H9 (cell line): ENCODE results near the gene DOK5. TPM values are rescaled to one million over a fixed set of nuclear protein-coding genes. Genes with fewer than 3 reads are reported as not detected.

Experiments used
- DNase-seq: peaks from one replicate; pipeline ENCODE4 v3.0.0-alpha.2; 2017
- H2AFZ ChIP-seq: one replicate; pipeline ENCODE4 v1.6.1; 2013; ENCODE audit warnings: mild to moderate bottlenecking, low read length, control low read depth, moderate library complexity
- H2AK5ac ChIP-seq: 2 replicates; pipeline ENCODE4 v1.6.1; 2013; ENCODE audit warnings: low read length, control low read depth, mixed read lengths; ENCODE audit not compliant: insufficient read length
- H2BK120ac ChIP-seq: one replicate; pipeline ENCODE4 v1.6.1; 2013; ENCODE audit warnings: low read depth, mild to moderate bottlenecking, low read length, control low read depth, inconsistent platforms; ENCODE audit not compliant: poor library complexity, severe bottlenecking
- H2BK12ac ChIP-seq: 2 replicates; pipeline ENCODE4 v1.6.1; 2013; ENCODE audit warnings: low read length, control low read depth, mixed read lengths, low read depth; ENCODE audit not compliant: insufficient read length
- H2BK15ac ChIP-seq: 2 replicates; pipeline ENCODE4 v1.6.1; 2013; ENCODE audit warnings: low read depth, low read length, control low read depth
- H2BK20ac ChIP-seq: one replicate; pipeline ENCODE4 v1.6.1; 2013; ENCODE audit warnings: low read depth, mild to moderate bottlenecking, low read length, control low read depth, inconsistent platforms; ENCODE audit not compliant: poor library complexity, severe bottlenecking
- H2BK5ac ChIP-seq: 2 replicates; pipeline ENCODE4 v1.6.1; 2013; ENCODE audit warnings: low read length, control low read depth, mixed read lengths; ENCODE audit not compliant: insufficient read length
- H3K14ac ChIP-seq: 2 replicates; pipeline ENCODE4 v1.6.1; 2013; ENCODE audit warnings: low read length, control low read depth; ENCODE audit not compliant: insufficient read depth
- H3K18ac ChIP-seq: 2 replicates; pipeline ENCODE4 v1.6.1; 2013; ENCODE audit warnings: low read depth, mild to moderate bottlenecking, mixed read lengths, low read length, control low read depth; ENCODE audit not compliant: insufficient read length
- H3K23ac ChIP-seq: 2 replicates; pipeline ENCODE4 v1.6.1; 2013; ENCODE audit warnings: low read length, control low read depth, mixed read lengths, low read depth; ENCODE audit not compliant: insufficient read length
- H3K23me2 ChIP-seq: 2 replicates; pipeline ENCODE4 v1.6.1; 2013; ENCODE audit warnings: low read depth, mild to moderate bottlenecking, mixed read lengths, low read length, control low read depth; ENCODE audit not compliant: insufficient read length, poor library complexity, severe bottlenecking
- H3K27ac ChIP-seq: 2 replicates; pipeline ENCODE4 v1.5.1; 2013; ENCODE audit warnings: low read length, control low read depth, mixed read lengths, low read depth; ENCODE audit not compliant: insufficient read length
- H3K27me3 ChIP-seq: 2 replicates; pipeline ENCODE4 v1.6.1; 2013; ENCODE audit warnings: low read length, control low read depth, inconsistent platforms; ENCODE audit not compliant: insufficient read depth
- H3K4ac ChIP-seq: 2 replicates; pipeline ENCODE4 v1.6.1; 2013; ENCODE audit warnings: low read depth, mild to moderate bottlenecking, control low read depth, inconsistent platforms, low read length, moderate library complexity
- H3K4me1 ChIP-seq: 2 replicates; pipeline ENCODE4 v1.6.1; 2013; ENCODE audit warnings: low read length, control low read depth, inconsistent platforms; ENCODE audit not compliant: insufficient read depth
- H3K4me2 ChIP-seq: 2 replicates; pipeline ENCODE4 v1.6.1; 2013; ENCODE audit warnings: low read length, control low read depth, mixed read lengths; ENCODE audit not compliant: insufficient read length, insufficient read depth
- H3K56ac ChIP-seq: 2 replicates; pipeline ENCODE4 v1.6.1; 2013; ENCODE audit warnings: low read depth, mild to moderate bottlenecking, mixed read lengths, low read length, control low read depth; ENCODE audit not compliant: insufficient read length
- H3K79me1 ChIP-seq: 2 replicates; pipeline ENCODE4 v1.6.1; 2013; ENCODE audit warnings: low read depth, mild to moderate bottlenecking, moderate library complexity, low read length, control low read depth, inconsistent platforms; ENCODE audit not compliant: insufficient read depth, poor library complexity, severe bottlenecking
- H3K79me2 ChIP-seq: 2 replicates; pipeline ENCODE4 v1.6.1; 2013; ENCODE audit warnings: low read length, control low read depth, inconsistent platforms; ENCODE audit not compliant: insufficient read depth
- H3K9ac ChIP-seq: 2 replicates; pipeline ENCODE4 v1.6.1; 2013; ENCODE audit warnings: low read length, control low read depth, mixed read lengths; ENCODE audit not compliant: insufficient read length; ENCODE audit errors: extremely low read depth
- H3K9me3 ChIP-seq: one replicate; pipeline ENCODE4 v1.6.1; 2013; ENCODE audit warnings: low read depth, low read length, inconsistent platforms; ENCODE audit not compliant: control insufficient read depth
- H3T11ph ChIP-seq: one replicate; pipeline ENCODE4 v1.6.1; 2013; ENCODE audit warnings: mild to moderate bottlenecking, low read length, control low read depth, inconsistent platforms
- H4K20me1 ChIP-seq: one replicate; pipeline ENCODE4 v1.6.1; 2013; ENCODE audit not compliant: control insufficient read depth, insufficient read length, insufficient read depth
- H4K5ac ChIP-seq: 2 replicates; pipeline ENCODE4 v1.6.1; 2013; ENCODE audit warnings: low read depth, mild to moderate bottlenecking, mixed read lengths, low read length, control low read depth; ENCODE audit not compliant: insufficient read length
- H4K8ac ChIP-seq: replicated peaks from 2 replicates; pipeline ENCODE4 v1.6.1; 2013; ENCODE audit warnings: low read length, control low read depth, mixed read lengths, low read depth; ENCODE audit not compliant: insufficient read length
- H4K91ac ChIP-seq: 2 replicates; pipeline ENCODE4 v1.6.1; 2013; ENCODE audit warnings: low read depth, mild to moderate bottlenecking, moderate library complexity, mixed read lengths, low read length, control low read depth; ENCODE audit not compliant: insufficient read length
- H3K27ac Mint-ChIP-seq, 3 experiments: 2 replicates in 2 of 3; 3 replicates in 1 of 3; pipeline ENCODE4 v1.8.0; 2020 to 2021; ENCODE audit warnings: mixed read lengths in 3 of 3, mild to moderate bottlenecking in 1 of 3, moderate library complexity in 1 of 3
- H3K27me3 Mint-ChIP-seq: 2 replicates; pipeline ENCODE4 v1.8.0; 2021; ENCODE audit warnings: low read depth, mild to moderate bottlenecking, moderate library complexity, mixed read lengths
- H3K36me3 Mint-ChIP-seq, 3 experiments: 2 replicates in 2 of 3; 3 replicates in 1 of 3; pipeline ENCODE4 v1.8.0; 2020 to 2021; ENCODE audit warnings: low read depth in 3 of 3, mixed read lengths in 3 of 3; ENCODE audit not compliant: insufficient read depth in 1 of 3
- H3K4me1 Mint-ChIP-seq, 2 experiments: 2 replicates each; pipeline ENCODE4 v1.8.0; 2020; ENCODE audit warnings: mixed read lengths in 2 of 2
- H3K4me3 Mint-ChIP-seq, 2 experiments: 2 replicates in 1 of 2; 3 replicates in 1 of 2; pipeline ENCODE4 v1.8.0; 2020 to 2021; ENCODE audit warnings: mild to moderate bottlenecking in 2 of 2, mixed read lengths in 2 of 2, moderate library complexity in 1 of 2
- H3K9me3 Mint-ChIP-seq, 2 experiments: 2 replicates in 1 of 2; 3 replicates in 1 of 2; pipeline ENCODE4 v1.8.0; 2020; ENCODE audit warnings: mild to moderate bottlenecking in 2 of 2, mixed read lengths in 2 of 2, moderate library complexity in 1 of 2
- WGBS: extraction: QIAGEN DNeasy Blood & Tissue Kit; methylation state at CpG from one replicate; pipeline ENCODE4 v1.1.7; 2013; ENCODE audit warnings: missing lambda C conversion rate, low lambda C conversion rate, mixed read lengths; ENCODE audit not compliant: insufficient read length; ENCODE audit errors: extremely low coverage; 5-methylcytosine and 5-hydroxymethylcytosine counted together
- total RNA-seq: library from RNA; stranded (reverse); gene quantifications from 2 replicates; pipeline ENCODE4 v1.2.1, GENCODE V29; 2021
- TF ChIP-seq, protein P1 (sequence below): fragments of 200-600 bp; sonication (generic); conservative IDR thresholded peaks from 3 replicates; pipeline ENCODE4 v1.8.0; 2021; ENCODE audit warnings: antibody characterized with exemption, mild to moderate bottlenecking

Gene DOK5
- total RNA-seq, 1 experiment from 2014 or later, result 4.5 TPM

GRCh38 chr20:54477191-54477955 lies 2.0 kb downstream of the DOK5 start:
- peaks cover 3% of the 10 kb centered on the region; the same call in 1 of the 2 replicates for H3K27me3 ChIP-seq
- no CpG with 5 or more reads among the region's 3 CpGs for WGBS
- peak overlapping the region; percentile 90 to 94; a peak in 4 of 5 replicates for H3K4me3 Mint-ChIP-seq

More at GRCh38 chr20:54477191-54477955, 2.0 kb downstream of the DOK5 start:
- H3K18ac ChIP-seq, result no peak overlapping the region
- H3K23ac ChIP-seq, result no peak overlapping the region
- H3K4me2 ChIP-seq, result peak overlapping the region; percentile 95
- H3K27ac ChIP-seq, result no peak overlapping the region
- DNase-seq, result no peak
- no peak overlapping the region for H2BK20ac ChIP-seq
- H3K27ac Mint-ChIP-seq, result no peak overlapping the region
- H2BK12ac ChIP-seq, result no peak overlapping the region
- no peak overlapping the region for H2BK120ac ChIP-seq
- H3K9me3 Mint-ChIP-seq, result no peaks in the 10 kb centered on the region; a peak in 1 of 5 replicates
- TF ChIP-seq, protein P1, sequence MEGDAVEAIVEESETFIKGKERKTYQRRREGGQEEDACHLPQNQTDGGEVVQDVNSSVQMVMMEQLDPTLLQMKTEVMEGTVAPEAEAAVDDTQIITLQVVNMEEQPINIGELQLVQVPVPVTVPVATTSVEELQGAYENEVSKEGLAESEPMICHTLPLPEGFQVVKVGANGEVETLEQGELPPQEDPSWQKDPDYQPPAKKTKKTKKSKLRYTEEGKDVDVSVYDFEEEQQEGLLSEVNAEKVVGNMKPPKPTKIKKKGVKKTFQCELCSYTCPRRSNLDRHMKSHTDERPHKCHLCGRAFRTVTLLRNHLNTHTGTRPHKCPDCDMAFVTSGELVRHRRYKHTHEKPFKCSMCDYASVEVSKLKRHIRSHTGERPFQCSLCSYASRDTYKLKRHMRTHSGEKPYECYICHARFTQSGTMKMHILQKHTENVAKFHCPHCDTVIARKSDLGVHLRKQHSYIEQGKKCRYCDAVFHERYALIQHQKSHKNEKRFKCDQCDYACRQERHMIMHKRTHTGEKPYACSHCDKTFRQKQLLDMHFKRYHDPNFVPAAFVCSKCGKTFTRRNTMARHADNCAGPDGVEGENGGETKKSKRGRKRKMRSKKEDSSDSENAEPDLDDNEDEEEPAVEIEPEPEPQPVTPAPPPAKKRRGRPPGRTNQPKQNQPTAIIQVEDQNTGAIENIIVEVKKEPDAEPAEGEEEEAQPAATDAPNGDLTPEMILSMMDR, result no peak
- H3T11ph ChIP-seq, result no peak overlapping the region
- H3K4ac ChIP-seq, result no peak overlapping the region
- H2BK5ac ChIP-seq, result no peak overlapping the region
- no peaks in the 10 kb centered on the region for H3K79me2 ChIP-seq
- no peak overlapping the region for H4K91ac ChIP-seq
- H2BK15ac ChIP-seq, result no peak overlapping the region
- no peak overlapping the region for H3K14ac ChIP-seq
- peaks cover 46% of the 10 kb centered on the region for H3K27me3 Mint-ChIP-seq
- peaks cover 29 to 30% of the 10 kb centered on the region in 2 experiments for H3K4me1 Mint-ChIP-seq
- H2AFZ ChIP-seq, result no peak overlapping the region
- no peaks in the 10 kb centered on the region for H4K20me1 ChIP-seq
- peaks cover 10% of the 10 kb centered on the region for H3K23me2 ChIP-seq
- H3K4me1 ChIP-seq, result peaks cover 4% of the 10 kb centered on the region; the same call in 1 of the 2 replicates
- H3K9me3 ChIP-seq, result no peaks in the 10 kb centered on the region
- H2AK5ac ChIP-seq, result no peak overlapping the region
- H4K5ac ChIP-seq, result no peak overlapping the region
- no peaks in the 10 kb centered on the region; a peak in 2 of 7 replicates for H3K36me3 Mint-ChIP-seq
- H3K56ac ChIP-seq, result no peak overlapping the region
- H3K9ac ChIP-seq, result no peak overlapping the region
- no peak overlapping the region for H4K8ac ChIP-seq
- H3K79me1 ChIP-seq, result no peaks in the 10 kb centered on the region
